T-helper 1 cell treated with Interleukin-12 subunit alpha and Interleukin-12 subunit beta and Interleukin-4 antibody, amounts not matched to agents 30 μg/mL and 1 μg/mL, for 36 hours (primary cell): ENCODE results near the gene INSC.

Experiments
- H3K27ac Mint-ChIP-seq: one replicate; pipeline ENCODE4 v1.8.0; 2021; ENCODE audit warnings: mild to moderate bottlenecking, mixed read lengths
- H3K27me3 Mint-ChIP-seq: one replicate; pipeline ENCODE4 v1.8.0; 2021; ENCODE audit warnings: low read depth, mixed read lengths
- H3K36me3 Mint-ChIP-seq: one replicate; pipeline ENCODE4 v1.8.0; 2021; ENCODE audit warnings: low read depth, mixed read lengths
- H3K4me1 Mint-ChIP-seq: one replicate; pipeline ENCODE4 v1.8.0; 2021; ENCODE audit warnings: low read depth, mixed read lengths
- H3K4me3 Mint-ChIP-seq: one replicate; pipeline ENCODE4 v1.8.0; 2021; ENCODE audit warnings: mild to moderate bottlenecking, moderate library complexity, mixed read lengths
- H3K9me3 Mint-ChIP-seq: one replicate; pipeline ENCODE4 v1.8.0; 2021; ENCODE audit warnings: mixed read lengths

INSC gene

DNA sequence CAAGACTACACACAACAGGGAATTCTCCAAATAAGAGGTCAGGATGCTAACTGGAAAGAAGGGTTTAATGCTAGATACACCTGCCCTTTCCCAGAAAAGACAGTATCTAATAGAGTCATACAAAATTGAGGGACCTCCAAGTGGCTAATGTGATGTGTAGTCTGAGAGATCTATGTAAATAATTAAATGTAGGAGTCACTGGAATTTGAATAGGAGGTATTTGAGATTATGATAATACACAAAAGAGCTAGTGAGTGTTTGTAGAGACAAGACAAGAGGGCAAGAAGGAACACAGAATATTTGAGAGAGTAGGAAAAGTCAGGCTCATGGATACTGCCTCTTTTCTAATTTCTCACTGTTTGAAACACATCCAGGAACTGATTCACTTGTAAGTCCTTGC is 15.5 kb upstream of the INSC start:
- Mint-ChIP-seq H3K27me3 (peaks cover 61% of the 10 kb centered on the region), H3K36me3 (no peaks in the 10 kb centered on the region), H3K4me1 (peaks cover 3% of the 10 kb centered on the region), H3K9me3 (no peaks in the 10 kb centered on the region), H3K4me3 (no peak overlapping the region), H3K27ac (no peak overlapping the region)

DNA sequence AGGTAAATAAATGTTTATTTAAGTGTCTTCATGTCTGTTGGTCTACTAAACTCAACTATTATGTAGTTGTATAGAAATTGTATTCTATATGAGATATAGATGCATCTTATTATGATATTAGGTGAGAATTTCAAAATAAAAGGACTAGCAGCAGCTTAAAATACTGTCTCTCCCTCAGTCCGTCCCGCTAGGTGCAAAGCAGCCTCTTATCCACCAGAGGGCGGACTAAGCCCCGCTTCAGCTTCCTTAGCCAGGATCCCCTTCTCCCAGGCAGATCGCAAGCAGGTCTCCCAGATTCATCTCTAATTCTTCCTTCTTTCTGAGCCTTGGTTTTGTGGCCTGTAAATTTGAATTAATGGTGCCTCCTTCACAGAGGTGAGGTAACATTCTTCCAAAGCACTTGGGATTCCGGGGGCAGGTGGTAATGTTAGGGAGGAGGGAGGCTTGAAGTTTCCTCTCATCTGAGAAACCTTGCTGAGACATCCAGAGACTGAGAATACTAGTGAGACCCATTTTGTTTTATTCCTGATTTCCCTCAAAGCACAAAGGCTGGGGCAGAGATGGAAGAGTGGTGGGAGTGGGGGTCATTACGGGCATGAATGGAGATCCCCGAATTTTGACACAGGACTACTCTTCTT is 13.5 kb upstream of the INSC start:
- H3K36me3 Mint-ChIP-seq: no peaks in the 10 kb centered on the region
- no peak overlapping the region for H3K4me3 Mint-ChIP-seq
- no peaks in the 10 kb centered on the region for H3K9me3 Mint-ChIP-seq
- no peak overlapping the region for H3K27ac Mint-ChIP-seq
- peaks cover 7% of the 10 kb centered on the region for H3K4me1 Mint-ChIP-seq
- H3K27me3 Mint-ChIP-seq: peaks cover 45% of the 10 kb centered on the region

GRCh38 chr11:15104166-15104565 is 10.6 kb upstream of the INSC start:
- Mint-ChIP-seq H3K27me3 (peaks cover 24% of the 10 kb centered on the region), H3K27ac (no peak overlapping the region), H3K36me3 (no peaks in the 10 kb centered on the region), H3K9me3 (no peaks in the 10 kb centered on the region), H3K4me3 (no peak overlapping the region), H3K4me1 (peaks cover 28% of the 10 kb centered on the region)

DNA sequence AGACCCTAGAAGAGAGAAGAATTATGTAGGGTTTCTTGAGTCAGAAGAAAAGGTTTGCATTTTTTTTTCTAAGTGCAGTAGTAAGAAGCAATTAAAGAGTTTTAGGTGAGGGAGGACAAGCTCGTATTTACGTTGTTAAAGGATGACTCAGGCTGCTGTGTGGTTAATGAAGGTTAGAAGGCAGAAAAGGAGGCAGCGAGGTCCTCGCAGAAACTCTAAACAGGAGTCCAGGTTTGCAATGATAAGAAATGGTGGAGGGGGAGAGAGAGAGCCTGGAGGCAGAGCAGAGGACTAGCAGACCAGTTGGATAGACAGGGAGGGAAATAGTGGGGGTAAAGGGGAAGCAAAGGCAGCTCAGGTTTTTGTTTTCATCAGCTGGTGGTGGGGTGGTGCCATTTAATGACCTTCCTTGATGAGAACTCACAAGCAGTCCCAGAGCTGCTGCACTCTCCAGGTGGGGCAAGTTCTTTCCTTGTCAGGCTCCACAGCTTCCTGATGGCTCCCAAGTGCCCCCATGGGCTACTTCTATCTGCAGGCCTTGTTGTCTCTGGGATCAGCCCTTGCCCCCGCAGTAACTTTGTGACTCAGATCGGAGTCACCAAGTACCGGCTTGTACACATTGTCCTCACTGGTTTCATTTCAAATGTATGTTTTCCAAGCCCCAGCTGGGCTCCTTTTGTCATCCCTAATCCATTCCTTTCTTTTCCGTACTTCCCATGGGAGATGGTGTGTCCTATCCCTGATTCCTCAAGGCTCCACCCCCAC is 8.3 kb upstream of the INSC start:
- Mint-ChIP-seq H3K4me1 (peaks cover 39% of the 10 kb centered on the region), H3K4me3 (no peak overlapping the region), H3K36me3 (no peaks in the 10 kb centered on the region), H3K9me3 (no peaks in the 10 kb centered on the region), H3K27ac (peak overlapping the region; percentile 0), H3K27me3 (peaks cover 6% of the 10 kb centered on the region)

- Mint-ChIP-seq H3K9me3 (no peaks in the 10 kb centered on the region), H3K4me3 (no peak overlapping the region), H3K27ac (peak overlapping the region; percentile 43), H3K36me3 (no peaks in the 10 kb centered on the region), H3K4me1 (peaks cover 41% of the 10 kb centered on the region), H3K27me3 (peaks cover 6% of the 10 kb centered on the region)
These were observed 6.8 kb upstream of the INSC start for GRCh38 chr11:15107730-15108515.

GRCh38 chr11:15108592-15109130 is 6.1 kb upstream of the INSC start:
- H3K4me1 Mint-ChIP-seq: peaks cover 48% of the 10 kb centered on the region
- peaks cover 3% of the 10 kb centered on the region for H3K36me3 Mint-ChIP-seq
- H3K27me3 Mint-ChIP-seq: peaks cover 4% of the 10 kb centered on the region
- no peaks in the 10 kb centered on the region for H3K9me3 Mint-ChIP-seq
- H3K27ac Mint-ChIP-seq: no peak overlapping the region
- H3K4me3 Mint-ChIP-seq: no peak overlapping the region

DNA sequence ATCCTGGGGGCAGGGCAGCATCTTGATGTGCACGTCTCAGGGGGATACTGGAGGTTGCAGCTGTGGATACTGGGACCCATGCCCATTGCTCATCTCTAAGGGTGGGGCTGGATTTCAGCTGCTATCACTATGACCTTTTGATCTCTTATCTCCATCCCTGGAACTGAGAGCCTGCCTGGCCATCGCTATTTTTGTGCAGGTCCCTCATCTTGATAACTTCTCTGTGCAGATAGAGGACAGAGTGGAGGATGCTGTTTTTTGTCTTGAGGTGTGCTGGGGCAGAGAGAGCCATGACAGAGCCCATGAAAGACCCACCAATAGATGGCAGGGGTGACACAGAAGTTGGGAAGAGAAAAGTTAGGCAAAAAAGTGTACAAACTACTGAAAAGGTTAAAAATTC is 5.1 kb upstream of the INSC start:
- Mint-ChIP-seq H3K9me3 (no peaks in the 10 kb centered on the region), H3K4me1 (peaks cover 53% of the 10 kb centered on the region), H3K27me3 (peaks cover 9% of the 10 kb centered on the region), H3K36me3 (peaks cover 5% of the 10 kb centered on the region), H3K27ac (no peak overlapping the region), H3K4me3 (no peak overlapping the region)

GRCh38 chr11:15111215-15111614 is 3.5 kb upstream of the INSC start:
- H3K4me3 Mint-ChIP-seq: no peak overlapping the region
- no peaks in the 10 kb centered on the region for H3K9me3 Mint-ChIP-seq
- no peak overlapping the region for H3K27ac Mint-ChIP-seq

DNA sequence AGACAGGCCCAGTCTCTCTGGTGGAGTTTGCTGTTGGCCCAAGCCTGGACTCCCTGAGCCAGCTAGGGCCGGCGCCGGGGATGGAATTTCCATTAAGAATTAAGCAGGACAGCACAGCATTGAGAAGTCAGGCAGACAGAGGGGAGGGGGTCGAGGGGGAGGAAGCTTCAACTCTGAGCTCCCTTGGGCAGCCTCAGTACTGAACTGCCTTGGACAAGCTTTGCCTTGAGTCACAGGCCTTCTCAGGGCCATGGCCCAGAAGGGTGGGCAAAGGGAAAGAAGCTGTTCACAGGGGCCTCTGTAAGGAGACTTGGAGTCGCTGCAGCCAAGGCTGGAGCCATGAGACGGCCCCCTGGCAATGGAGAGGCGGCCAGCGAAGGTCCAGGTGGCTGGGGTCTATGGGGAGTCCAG is 2.6 kb upstream of the INSC start:
- Mint-ChIP-seq H3K9me3 (no peaks in the 10 kb centered on the region), H3K4me3 (no peak overlapping the region), H3K36me3 (peaks cover 8% of the 10 kb centered on the region), H3K27ac (peak overlapping the region; percentile 18), H3K4me1 (peaks cover 57% of the 10 kb centered on the region), H3K27me3 (peaks cover 29% of the 10 kb centered on the region)

More at GRCh38 chr11:15111215-15111614, 3.5 kb upstream of the INSC start:
- Mint-ChIP-seq H3K36me3 (peaks cover 8% of the 10 kb centered on the region), H3K27me3 (peaks cover 20% of the 10 kb centered on the region), H3K4me1 (peaks cover 56% of the 10 kb centered on the region)

- H3K27ac Mint-ChIP-seq: peak overlapping the region; percentile 76
- peaks cover 30% of the 10 kb centered on the region for H3K27me3 Mint-ChIP-seq
- H3K4me1 Mint-ChIP-seq: peaks cover 57% of the 10 kb centered on the region
- H3K9me3 Mint-ChIP-seq: no peaks in the 10 kb centered on the region
- peak overlapping the region; percentile 64 for H3K4me3 Mint-ChIP-seq
- H3K36me3 Mint-ChIP-seq: peaks cover 8% of the 10 kb centered on the region
These were observed 1.3 kb upstream of the INSC start for GRCh38 chr11:15113381-15113780.

GRCh38 chr11:15115686-15116085 is 963 bp downstream of the INSC start:
- no peak overlapping the region for H3K4me3 Mint-ChIP-seq
- H3K9me3 Mint-ChIP-seq: peaks cover 3% of the 10 kb centered on the region
- peaks cover 67% of the 10 kb centered on the region for H3K4me1 Mint-ChIP-seq
- H3K27ac Mint-ChIP-seq: no peak overlapping the region
- H3K36me3 Mint-ChIP-seq: peaks cover 11% of the 10 kb centered on the region
- peaks cover 33% of the 10 kb centered on the region for H3K27me3 Mint-ChIP-seq

DNA sequence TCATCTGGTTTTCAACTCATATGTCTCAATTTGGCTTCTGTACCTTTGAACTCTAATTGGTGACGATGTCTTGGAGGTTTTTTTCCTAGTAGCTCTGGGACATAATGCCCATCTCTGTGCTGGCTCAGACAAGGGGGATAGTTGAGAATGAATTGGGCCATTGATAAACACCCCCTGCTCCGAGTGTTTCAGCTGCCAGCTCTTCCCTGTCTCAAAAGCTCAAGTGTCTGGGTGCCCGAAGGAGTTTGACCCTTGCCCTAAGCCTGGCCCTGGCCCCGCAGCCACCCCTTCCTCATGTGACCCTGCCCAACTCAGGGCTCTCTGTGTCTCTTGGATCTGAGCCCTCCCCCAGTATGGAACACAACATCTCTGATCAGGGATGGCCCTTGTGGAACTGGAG is 3.0 kb downstream of the INSC start:
- H3K36me3 Mint-ChIP-seq: peaks cover 11% of the 10 kb centered on the region
- peaks cover 41% of the 10 kb centered on the region for H3K27me3 Mint-ChIP-seq
- H3K9me3 Mint-ChIP-seq: peaks cover 3% of the 10 kb centered on the region
- peak overlapping the region; percentile 89 for H3K27ac Mint-ChIP-seq
- peaks cover 60% of the 10 kb centered on the region for H3K4me1 Mint-ChIP-seq
- H3K4me3 Mint-ChIP-seq: no peak overlapping the region

DNA sequence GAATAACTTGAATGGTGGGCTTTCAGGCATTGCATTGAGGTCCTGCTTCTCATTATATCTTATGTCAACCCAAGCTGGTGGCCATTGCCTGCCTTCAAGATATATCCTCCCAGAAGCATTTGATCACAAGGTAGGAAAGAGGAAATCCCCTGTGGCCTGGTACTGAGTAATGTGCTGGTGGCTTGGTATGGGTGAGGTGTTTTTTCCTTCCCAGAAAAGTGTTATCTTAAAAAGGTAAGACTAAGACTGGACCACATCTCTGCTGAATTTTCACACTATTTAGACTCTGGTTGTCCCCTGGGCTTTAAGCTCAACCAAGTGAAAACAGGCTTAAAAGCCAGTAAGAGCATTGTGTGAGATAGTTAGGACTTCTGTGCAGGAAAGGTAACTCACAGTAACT is 3.7 kb downstream of the INSC start:
- Mint-ChIP-seq H3K9me3 (peaks cover 3% of the 10 kb centered on the region), H3K27me3 (peaks cover 46% of the 10 kb centered on the region), H3K4me3 (peak overlapping the region; percentile 14), H3K36me3 (peaks cover 10% of the 10 kb centered on the region), H3K4me1 (peaks cover 55% of the 10 kb centered on the region), H3K27ac (peak overlapping the region; percentile 89)

DNA sequence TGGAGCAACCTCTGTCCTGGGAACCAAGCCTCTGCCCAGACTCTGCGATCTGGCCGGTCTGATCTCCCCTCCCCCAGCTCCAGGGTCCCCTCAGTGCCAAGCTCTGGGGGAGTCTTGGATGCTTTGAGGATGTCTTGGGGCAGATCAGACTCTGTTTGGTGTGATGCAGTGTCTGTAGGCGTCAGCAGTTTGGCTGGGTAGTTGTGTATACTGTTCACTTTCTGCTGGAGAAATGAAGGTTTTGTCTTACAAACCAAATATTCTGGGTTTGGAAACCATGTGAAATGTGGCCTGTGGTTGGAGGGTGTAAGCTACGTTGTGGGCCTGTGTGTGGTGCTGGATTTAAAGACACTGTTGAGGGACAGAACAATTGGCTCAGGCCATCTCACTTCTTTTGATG is 4.6 kb downstream of the INSC start:
- H3K27me3 Mint-ChIP-seq: peaks cover 45% of the 10 kb centered on the region
- H3K9me3 Mint-ChIP-seq: peaks cover 3% of the 10 kb centered on the region
- peak overlapping the region; percentile 89 for H3K27ac Mint-ChIP-seq
- peaks cover 48% of the 10 kb centered on the region for H3K4me1 Mint-ChIP-seq
- peak overlapping the region; percentile 17 for H3K4me3 Mint-ChIP-seq
- H3K36me3 Mint-ChIP-seq: peaks cover 5% of the 10 kb centered on the region
